Endothelial cell of umbilical vein (primary cell): Measurements from ENCODE around the gene VPS9D1.

Experiments used
- EZH2 ChIP-seq: IDR thresholded peaks from 2 replicates; pipeline ENCODE4 v1.6.1; 2012; ENCODE audit warnings: borderline replicate concordance, low read depth, mild to moderate bottlenecking, moderate library complexity, low read length, inconsistent platforms; ENCODE audit not compliant: severe bottlenecking
- GATA2 ChIP-seq: IDR thresholded peaks from 2 replicates; pipeline ENCODE4 v1.7.0; 2011; ENCODE audit warnings: low read depth, mild to moderate bottlenecking, moderate library complexity, mixed read lengths, low read length; ENCODE audit not compliant: insufficient read length, insufficient read depth
- JUN ChIP-seq: IDR thresholded peaks from 2 replicates; pipeline ENCODE4 v1.6.1; 2011; ENCODE audit warnings: borderline replicate concordance, low read depth; ENCODE audit not compliant: insufficient read length, insufficient read depth
- MAX ChIP-seq: IDR thresholded peaks from 2 replicates; pipeline ENCODE4 v1.6.1; 2011; ENCODE audit not compliant: insufficient read depth, insufficient read length
- MYC ChIP-seq: IDR thresholded peaks from one replicate; pipeline ENCODE4 v1.6.1; 2011; ENCODE audit warnings: mild to moderate bottlenecking, low read depth, low read length
- POLR2A ChIP-seq: IDR thresholded peaks from 2 replicates; pipeline ENCODE4 v1.6.1; 2012; ENCODE audit warnings: low read depth, mild to moderate bottlenecking, control low read depth, low read length
- POLR2AphosphoS5 ChIP-seq: IDR thresholded peaks from 2 replicates; pipeline ENCODE4 v1.6.1; 2012; ENCODE audit warnings: low read depth, mild to moderate bottlenecking, control low read depth, low read length, moderate library complexity; ENCODE audit not compliant: insufficient read depth
- TF ChIP-seq, protein P1 (sequence below), 2 donors: IDR thresholded peaks; 1 replicate in 1 of 2; 2 replicates in 1 of 2; pipeline ENCODE4 v1.5.1; 2011; ENCODE audit warnings: low read length in 2 of 2, mild to moderate bottlenecking in 2 of 2, moderate library complexity in 2 of 2, control low read depth in 1 of 2, inconsistent platforms in 1 of 2, low read depth in 1 of 2; ENCODE audit not compliant: insufficient read depth in 1 of 2; ENCODE audit errors: extremely low read depth in 1 of 2

DNA sequence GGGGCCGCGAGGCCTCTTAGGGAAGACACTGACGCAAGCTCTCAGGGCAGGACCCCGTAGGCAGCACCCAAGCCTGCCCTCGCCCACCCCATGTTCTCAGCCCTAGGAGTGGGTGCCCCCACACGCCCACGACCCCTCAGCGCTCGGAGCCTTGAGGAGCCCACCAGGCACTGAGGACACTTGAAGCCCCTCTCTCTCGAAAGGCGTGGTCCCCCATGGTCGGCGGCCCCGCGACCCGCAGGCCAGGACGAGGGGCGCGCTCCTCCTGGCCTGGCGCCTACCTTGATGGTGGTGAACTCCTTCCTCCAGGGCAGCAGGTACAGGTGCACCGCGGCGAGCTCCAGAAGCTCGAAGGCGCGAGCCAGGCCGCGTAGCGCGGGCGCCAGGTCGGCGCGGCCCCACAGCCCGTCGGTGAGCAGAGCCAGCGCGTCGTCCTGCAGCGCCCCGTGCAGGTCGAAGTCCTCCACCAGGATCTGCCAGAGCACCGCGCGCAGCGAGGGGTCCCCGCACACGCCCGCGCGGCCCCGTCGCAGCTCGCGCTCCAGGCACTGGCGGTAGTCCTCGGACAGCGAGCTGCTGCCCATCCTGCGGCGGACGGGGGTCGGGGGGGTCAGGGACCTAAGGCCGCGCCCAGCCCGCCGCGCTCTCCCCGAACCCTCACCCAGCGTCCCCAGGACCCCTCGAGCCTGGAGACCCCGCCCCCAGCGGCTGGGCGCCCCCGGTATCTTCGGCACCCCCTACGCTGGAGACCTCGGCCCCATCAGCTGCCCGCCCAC, 19.9 kb downstream of the VPS9D1 start:
- TF ChIP-seq, protein P1, sequence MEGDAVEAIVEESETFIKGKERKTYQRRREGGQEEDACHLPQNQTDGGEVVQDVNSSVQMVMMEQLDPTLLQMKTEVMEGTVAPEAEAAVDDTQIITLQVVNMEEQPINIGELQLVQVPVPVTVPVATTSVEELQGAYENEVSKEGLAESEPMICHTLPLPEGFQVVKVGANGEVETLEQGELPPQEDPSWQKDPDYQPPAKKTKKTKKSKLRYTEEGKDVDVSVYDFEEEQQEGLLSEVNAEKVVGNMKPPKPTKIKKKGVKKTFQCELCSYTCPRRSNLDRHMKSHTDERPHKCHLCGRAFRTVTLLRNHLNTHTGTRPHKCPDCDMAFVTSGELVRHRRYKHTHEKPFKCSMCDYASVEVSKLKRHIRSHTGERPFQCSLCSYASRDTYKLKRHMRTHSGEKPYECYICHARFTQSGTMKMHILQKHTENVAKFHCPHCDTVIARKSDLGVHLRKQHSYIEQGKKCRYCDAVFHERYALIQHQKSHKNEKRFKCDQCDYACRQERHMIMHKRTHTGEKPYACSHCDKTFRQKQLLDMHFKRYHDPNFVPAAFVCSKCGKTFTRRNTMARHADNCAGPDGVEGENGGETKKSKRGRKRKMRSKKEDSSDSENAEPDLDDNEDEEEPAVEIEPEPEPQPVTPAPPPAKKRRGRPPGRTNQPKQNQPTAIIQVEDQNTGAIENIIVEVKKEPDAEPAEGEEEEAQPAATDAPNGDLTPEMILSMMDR (IDR thresholded peaks at IDR 0.05; ENCODE audit: extremely low read depth in 1 of 2, insufficient read depth in 1 of 2, low read depth in 1 of 2, low read length in 2 of 2) = peak; percentile 21 to 45
- TF ChIP-seq EZH2 (no peak), POLR2A (no peak), POLR2AphosphoS5 (peak; percentile 2), MAX (no peak), JUN (no peak), MYC (no peak), GATA2 (no peak)
